PC-9 (cell line): Measurements from ENCODE around the gene GBA3. TPM values are rescaled to one million over a fixed set of nuclear protein-coding genes. Genes with fewer than 3 reads are reported as not detected.

Experiments
- BruUV-seq: library from RNA; stranded (reverse); fragments of 400-500 nt; replicated peaks from 2 replicates; lab custom pipeline; 2021; lab: Mats Ljungman, UMichigan
- CTCF ChIA-PET: fragments of 300-600 bp; sonication (Branson Sonifier 250); formaldehyde crosslinking; loops from one replicate; lab custom pipeline; 2022; ENCODE audit warnings: antibody characterized with exemption; lab: Charles Lee
- POLR2A ChIA-PET: fragments of 300-600 bp; sonication (Branson Sonifier 250); formaldehyde crosslinking; loops from one replicate; lab custom pipeline; 2022; ENCODE audit warnings: antibody characterized with exemption; ENCODE audit not compliant: unreplicated experiment; lab: Charles Lee
- DNase-seq, 2 experiments: peaks; one replicate each; pipeline versions ENCODE4 v3.0.0 to v3.0.0-alpha.2; 2015 to 2022; ENCODE audit warnings: mixed read lengths in 1 of 2
- H2AFZ ChIP-seq: fragments of 200-600 bp; sonication (generic); 2 replicates; pipeline ENCODE4 v1.8.1; 2017; ENCODE audit warnings: antibody characterized with exemption
- H3F3A ChIP-seq: fragments of 200-600 bp; sonication (generic); 2 replicates; pipeline ENCODE4 v1.8.1; 2017; ENCODE audit warnings: antibody characterized with exemption, mild to moderate bottlenecking, low read depth; ENCODE audit not compliant: insufficient read depth
- H3K27ac ChIP-seq: fragments of 200-600 bp; sonication (generic); 2 replicates; pipeline ENCODE4 v1.6.1; 2016; ENCODE audit warnings: mixed run types
- H3K27me3 ChIP-seq: fragments of 200-600 bp; sonication (generic); 2 replicates; pipeline ENCODE4 v1.6.1; 2016; ENCODE audit warnings: low read depth, mixed run types; ENCODE audit not compliant: insufficient read depth
- H3K36me3 ChIP-seq: fragments of 200-600 bp; sonication (generic); 2 replicates; pipeline ENCODE4 v1.6.1; 2016; ENCODE audit warnings: low read depth, mixed run types
- H3K4me1 ChIP-seq: fragments of 200-600 bp; sonication (generic); replicated peaks from 2 replicates; pipeline ENCODE4 v1.6.1; 2016; ENCODE audit warnings: mixed run types; ENCODE audit not compliant: insufficient read depth
- H3K4me2 ChIP-seq: fragments of 200-600 bp; sonication (generic); 2 replicates; pipeline ENCODE4 v1.6.1; 2017; ENCODE audit warnings: mixed run types
- H3K4me3 ChIP-seq: fragments of 200-600 bp; sonication (generic); 2 replicates; pipeline ENCODE4 v1.6.1; 2016; ENCODE audit warnings: mixed run types
- H3K79me2 ChIP-seq: fragments of 200-600 bp; sonication (generic); 2 replicates; pipeline ENCODE4 v1.6.1; 2017; ENCODE audit warnings: low read depth, mixed run types
- H3K9me2 ChIP-seq: fragments of 200-600 bp; sonication (generic); 2 replicates; pipeline ENCODE4 v1.8.1; 2017; ENCODE audit warnings: mild to moderate bottlenecking; ENCODE audit not compliant: insufficient read depth
- H3K9me3 ChIP-seq: fragments of 200-600 bp; sonication (generic); 2 replicates; pipeline ENCODE4 v1.8.1; 2016; ENCODE audit warnings: low read depth; ENCODE audit not compliant: insufficient read depth
- H4K20me1 ChIP-seq: fragments of 200-600 bp; sonication (generic); 2 replicates; pipeline ENCODE4 v1.8.1; 2017; ENCODE audit not compliant: insufficient read depth
- EZH2 ChIP-seq: fragments of 200-600 bp; sonication (generic); IDR thresholded peaks from 2 replicates; pipeline ENCODE4 v1.8.0; 2017; ENCODE audit warnings: antibody characterized with exemption, low read depth
- intact Hi-C: fragments of 100-400 bp; cut with micrococcal nuclease; formaldehyde crosslinking; loops from one replicate; pipeline ENCODE4 v1.10.0; 2022; ENCODE audit not compliant: unreplicated experiment
- total RNA-seq: library from RNA; stranded (reverse); gene quantifications from 2 replicates; pipeline ENCODE4 v1.2.3, GENCODE V29; 2021
- TF ChIP-seq, protein P1 (sequence below): fragments of 200-600 bp; sonication (generic); conservative IDR thresholded peaks from 2 replicates; pipeline ENCODE4 v1.6.1; 2017; ENCODE audit warnings: mixed run types, antibody characterized with exemption, mild to moderate bottlenecking, moderate library complexity

GBA3 gene
- total RNA-seq, 1 experiment from 2014 or later: not detected

DNA sequence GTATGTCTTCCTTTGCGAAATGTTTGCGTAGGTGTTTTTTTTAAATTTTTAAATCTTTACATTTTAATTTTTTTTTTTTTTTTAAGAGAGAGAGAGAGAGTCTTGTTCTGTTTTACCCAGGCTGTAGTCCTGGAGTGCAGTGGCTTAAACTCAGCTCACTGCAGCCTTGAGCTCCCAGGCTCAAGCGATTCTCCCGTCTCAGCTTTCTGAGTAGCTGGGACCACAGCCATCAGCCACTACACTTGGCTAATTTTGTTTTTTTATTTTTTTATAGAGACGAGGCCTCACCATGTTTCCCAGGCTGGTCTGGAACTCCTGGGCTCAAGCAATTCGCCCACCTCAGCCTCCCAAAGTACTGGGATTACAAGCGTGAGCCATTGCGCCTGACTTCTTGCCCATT is 43.7 kb upstream of the GBA3 start:
- Histone ChIP-seq H3K4me2 (no peak overlapping the region), H3K79me2 (no peaks in the 10 kb centered on the region), H3K9me3 (no peaks in the 10 kb centered on the region), H3K4me1 (no peaks in the 10 kb centered on the region), H3K27ac (no peak overlapping the region), H4K20me1 (no peaks in the 10 kb centered on the region), H3K36me3 (no peaks in the 10 kb centered on the region), H3K27me3 (no peaks in the 10 kb centered on the region), H3F3A (no peaks in the 10 kb centered on the region), H3K4me3 (no peak overlapping the region), H3K9me2 (no peaks in the 10 kb centered on the region), H2AFZ (no peak overlapping the region)
- intact Hi-C loops: no loop called here
- POLR2A ChIA-PET: no interaction called here
- no peak for DNase-seq
- CTCF ChIA-PET: no interaction called here
- TF ChIP-seq, protein P1, sequence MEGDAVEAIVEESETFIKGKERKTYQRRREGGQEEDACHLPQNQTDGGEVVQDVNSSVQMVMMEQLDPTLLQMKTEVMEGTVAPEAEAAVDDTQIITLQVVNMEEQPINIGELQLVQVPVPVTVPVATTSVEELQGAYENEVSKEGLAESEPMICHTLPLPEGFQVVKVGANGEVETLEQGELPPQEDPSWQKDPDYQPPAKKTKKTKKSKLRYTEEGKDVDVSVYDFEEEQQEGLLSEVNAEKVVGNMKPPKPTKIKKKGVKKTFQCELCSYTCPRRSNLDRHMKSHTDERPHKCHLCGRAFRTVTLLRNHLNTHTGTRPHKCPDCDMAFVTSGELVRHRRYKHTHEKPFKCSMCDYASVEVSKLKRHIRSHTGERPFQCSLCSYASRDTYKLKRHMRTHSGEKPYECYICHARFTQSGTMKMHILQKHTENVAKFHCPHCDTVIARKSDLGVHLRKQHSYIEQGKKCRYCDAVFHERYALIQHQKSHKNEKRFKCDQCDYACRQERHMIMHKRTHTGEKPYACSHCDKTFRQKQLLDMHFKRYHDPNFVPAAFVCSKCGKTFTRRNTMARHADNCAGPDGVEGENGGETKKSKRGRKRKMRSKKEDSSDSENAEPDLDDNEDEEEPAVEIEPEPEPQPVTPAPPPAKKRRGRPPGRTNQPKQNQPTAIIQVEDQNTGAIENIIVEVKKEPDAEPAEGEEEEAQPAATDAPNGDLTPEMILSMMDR: no peak
- no peak for TF ChIP-seq EZH2
- BruUV-seq: no TSS peak

DNA sequence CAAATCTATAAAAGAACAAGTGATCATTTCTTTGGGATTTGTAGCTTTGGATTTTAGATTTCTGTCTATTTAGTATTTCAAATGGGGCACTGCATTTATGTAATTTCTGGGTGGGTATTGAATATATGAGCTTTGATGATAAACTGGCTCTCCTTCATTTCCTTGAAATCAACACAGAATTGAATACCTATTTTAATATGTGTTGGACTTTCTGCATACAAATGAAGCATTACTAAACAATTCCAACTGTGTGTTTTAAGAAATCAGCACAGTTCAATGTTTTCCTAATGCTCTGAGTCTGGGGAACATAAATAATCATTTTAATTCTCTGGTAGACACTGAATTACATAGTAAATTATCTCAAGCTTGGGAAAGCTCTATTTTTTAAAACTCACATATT is 42.0 kb upstream of the GBA3 start:
- intact Hi-C loops: no loop called here
- Histone ChIP-seq H3K4me2 (no peak overlapping the region), H3K36me3 (no peaks in the 10 kb centered on the region), H3K27ac (no peak overlapping the region), H2AFZ (no peak overlapping the region), H3K27me3 (no peaks in the 10 kb centered on the region), H3K9me3 (no peaks in the 10 kb centered on the region), H3K9me2 (no peaks in the 10 kb centered on the region), H4K20me1 (no peaks in the 10 kb centered on the region), H3K4me1 (no peaks in the 10 kb centered on the region), H3K4me3 (no peak overlapping the region), H3K79me2 (no peaks in the 10 kb centered on the region), H3F3A (no peaks in the 10 kb centered on the region)
- CTCF ChIA-PET: no interaction called here
- no peak for DNase-seq
- TF ChIP-seq, protein P1: no peak
- no peak for TF ChIP-seq EZH2
- POLR2A ChIA-PET: no interaction called here
- BruUV-seq: no TSS peak

DNA sequence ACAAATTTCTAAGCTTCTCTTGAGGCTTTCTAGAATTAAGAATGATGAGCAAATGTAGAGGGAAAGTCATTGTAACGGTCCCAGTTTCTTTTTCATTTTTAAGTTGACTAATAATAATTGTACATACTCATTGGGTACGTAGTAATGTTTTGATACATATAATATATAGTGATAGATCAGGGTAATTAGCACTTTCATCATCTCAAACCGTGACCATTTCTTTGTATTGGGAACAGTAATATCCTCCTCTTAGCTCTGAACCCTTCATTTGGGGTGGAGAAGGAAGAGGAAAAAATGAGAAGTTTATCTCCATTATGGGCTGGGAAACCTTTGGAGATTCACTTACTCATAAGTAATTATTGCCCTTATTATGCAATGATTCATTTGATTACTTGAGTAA is 39.0 kb upstream of the GBA3 start:
- ChIA-PET POLR2A (no interaction called here), CTCF (no interaction called here)
- DNase-seq: no peak
- Histone ChIP-seq H3K9me3 (no peaks in the 10 kb centered on the region), H4K20me1 (no peaks in the 10 kb centered on the region), H3K9me2 (no peaks in the 10 kb centered on the region), H3K79me2 (no peaks in the 10 kb centered on the region), H3K4me1 (no peaks in the 10 kb centered on the region), H3K4me2 (no peak overlapping the region), H3F3A (no peaks in the 10 kb centered on the region), H3K36me3 (no peaks in the 10 kb centered on the region), H3K4me3 (no peak overlapping the region), H3K27ac (no peak overlapping the region), H2AFZ (no peak overlapping the region), H3K27me3 (no peaks in the 10 kb centered on the region)
- no TSS peak for BruUV-seq
- intact Hi-C loops: no loop called here
- no peak for TF ChIP-seq EZH2
- TF ChIP-seq, protein P1: no peak
